ENCODE measurements around the gene CRY2.

- TF ChIP-seq JUND (IDR thresholded peaks at IDR 0.05; ENCODE audit: low read depth, low read length) (no peak), CTCF (IDR thresholded peaks at IDR 0.05 in 2 of 3, conservative IDR thresholded peaks at IDR 0.05 in 1 of 3; ENCODE audit: control insufficient read depth in 2 of 3, extremely low read depth in 1 of 3, insufficient read depth in 1 of 3, low read depth in 3 of 3, low read length in 3 of 3) (no peak), EGR1 (IDR thresholded peaks at IDR 0.05; ENCODE audit: borderline replicate concordance in 1 of 2, low read depth in 2 of 2, low read length in 2 of 2) (no peak), ZNF274 (IDR thresholded peaks at IDR 0.05; ENCODE audit: insufficient read depth, insufficient read length) (no peak), YY1 (IDR thresholded peaks at IDR 0.05; ENCODE audit: low read depth, low read length) (no peak), RFX5 (IDR thresholded peaks at IDR 0.05; ENCODE audit: low read depth, low read length) (no peak), SRF (IDR thresholded peaks at IDR 0.05; ENCODE audit: low read depth in 2 of 2, low read length in 2 of 2) (no peak), POLR2A (IDR thresholded peaks at IDR 0.05; ENCODE audit: low read depth, low read length) (no peak), CHD1 (IDR thresholded peaks at IDR 0.05; ENCODE audit: low read depth, low read length) (no peak)
Measured at GRCh38 chr11:45877221-45877620, 29.9 kb downstream of the CRY2 start.

Data from GM12878 (cell line).